Fibroblast of pulmonary artery (primary cell): Measurements from ENCODE around the gene SAFB2.

Experiments used
- DNase-seq: peaks from one replicate; pipeline ENCODE4 v3.0.0-alpha.2; 2010; ENCODE audit warnings: low read depth
- H3K4me3 ChIP-seq: replicated peaks from 2 replicates; pipeline ENCODE4 v1.5.1; 2011; ENCODE audit warnings: low read depth, mild to moderate bottlenecking, control low read depth, low read length, moderate library complexity
- TF ChIP-seq, protein P1 (sequence below): IDR thresholded peaks from 2 replicates; pipeline ENCODE4 v1.5.1; 2011; ENCODE audit warnings: mild to moderate bottlenecking, control low read depth, low read length, inconsistent platforms; ENCODE audit errors: missing control alignments

Gene SAFB2

DNA sequence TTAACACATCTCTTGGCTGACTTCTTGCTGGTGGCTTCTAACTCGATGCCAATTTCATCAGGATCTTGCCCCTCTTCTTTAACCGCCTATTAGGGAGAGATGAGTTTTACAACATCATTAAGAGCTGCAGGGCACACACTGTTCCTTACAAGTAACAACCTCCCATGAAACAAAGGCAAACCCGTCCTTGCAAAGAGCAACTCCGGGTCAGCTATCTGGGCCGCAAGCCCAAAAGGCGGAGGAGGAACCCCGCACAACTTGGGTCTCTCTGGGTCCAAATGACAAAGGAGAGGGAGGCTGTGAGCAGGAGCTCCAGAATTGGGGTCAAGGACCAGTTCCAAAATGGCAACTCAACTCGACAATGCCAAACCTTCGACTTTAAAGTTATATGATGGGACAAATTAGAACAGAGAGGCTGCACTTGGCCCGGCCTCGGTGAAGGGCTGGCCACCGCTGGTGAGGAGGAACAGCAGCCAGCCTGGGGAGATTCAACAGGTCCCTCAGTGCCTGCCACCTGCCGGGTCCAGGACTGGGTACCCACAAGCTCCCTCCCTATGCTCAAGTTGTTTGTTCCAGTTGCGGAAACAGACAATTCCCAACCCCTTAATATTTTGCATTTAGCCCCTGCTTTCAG is 1.1 kb downstream of the SAFB2 start:
- H3K4me3 ChIP-seq = peak overlapping the region; percentile 84
- DNase-seq = no peak
- TF ChIP-seq, protein P1, sequence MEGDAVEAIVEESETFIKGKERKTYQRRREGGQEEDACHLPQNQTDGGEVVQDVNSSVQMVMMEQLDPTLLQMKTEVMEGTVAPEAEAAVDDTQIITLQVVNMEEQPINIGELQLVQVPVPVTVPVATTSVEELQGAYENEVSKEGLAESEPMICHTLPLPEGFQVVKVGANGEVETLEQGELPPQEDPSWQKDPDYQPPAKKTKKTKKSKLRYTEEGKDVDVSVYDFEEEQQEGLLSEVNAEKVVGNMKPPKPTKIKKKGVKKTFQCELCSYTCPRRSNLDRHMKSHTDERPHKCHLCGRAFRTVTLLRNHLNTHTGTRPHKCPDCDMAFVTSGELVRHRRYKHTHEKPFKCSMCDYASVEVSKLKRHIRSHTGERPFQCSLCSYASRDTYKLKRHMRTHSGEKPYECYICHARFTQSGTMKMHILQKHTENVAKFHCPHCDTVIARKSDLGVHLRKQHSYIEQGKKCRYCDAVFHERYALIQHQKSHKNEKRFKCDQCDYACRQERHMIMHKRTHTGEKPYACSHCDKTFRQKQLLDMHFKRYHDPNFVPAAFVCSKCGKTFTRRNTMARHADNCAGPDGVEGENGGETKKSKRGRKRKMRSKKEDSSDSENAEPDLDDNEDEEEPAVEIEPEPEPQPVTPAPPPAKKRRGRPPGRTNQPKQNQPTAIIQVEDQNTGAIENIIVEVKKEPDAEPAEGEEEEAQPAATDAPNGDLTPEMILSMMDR = no peak

GRCh38 chr19:5619946-5620345 is 2.6 kb downstream of the SAFB2 start:
- DNase-seq = no peak
- no peak overlapping the region for H3K4me3 ChIP-seq
- TF ChIP-seq, protein P1 = no peak

DNA sequence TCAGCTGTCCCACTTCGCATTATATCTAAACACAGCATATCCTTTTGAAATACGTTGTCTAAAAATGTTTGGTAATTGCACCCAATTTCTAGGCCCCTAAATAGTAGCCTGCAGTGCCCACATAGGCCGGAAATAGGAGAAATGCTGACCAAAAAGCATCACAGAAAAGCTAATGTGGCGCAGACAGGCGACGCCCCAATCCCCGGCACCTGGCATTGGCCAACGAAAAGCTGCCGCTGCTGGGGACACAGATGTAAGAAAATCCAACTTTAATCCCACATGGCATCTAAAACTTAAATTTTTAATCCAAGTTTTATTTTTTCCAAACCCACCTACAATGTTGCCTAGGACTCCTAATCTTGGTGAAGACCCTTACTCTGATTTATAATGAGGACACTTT is 4.0 kb downstream of the SAFB2 start:
- TF ChIP-seq, protein P1 = no peak
- H3K4me3 ChIP-seq = no peak overlapping the region

DNA sequence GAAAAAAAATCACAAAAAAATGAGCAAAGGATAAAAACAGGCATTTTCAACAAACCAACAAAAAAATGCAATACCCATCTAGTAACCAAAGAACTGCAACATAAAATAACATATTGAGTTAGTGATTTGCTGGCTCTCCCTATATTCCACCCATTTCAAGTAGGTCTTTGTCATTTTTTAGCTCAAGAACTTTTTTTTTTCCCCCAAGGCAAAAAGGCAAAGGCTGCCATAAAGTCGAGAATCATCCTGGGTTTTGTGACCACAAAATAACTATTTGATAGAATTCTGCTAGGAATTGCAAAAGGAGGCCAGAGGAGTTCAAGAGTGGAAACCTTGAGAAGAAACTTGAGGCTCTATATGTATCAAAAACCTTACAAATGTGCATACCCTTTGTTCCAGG is 5.5 kb downstream of the SAFB2 start:
- no peak for DNase-seq
- TF ChIP-seq, protein P1 = no peak
- no peak overlapping the region for H3K4me3 ChIP-seq

More for the DNA sequence above, 4.0 kb downstream of the SAFB2 start:
- DNase-seq = no peak

- DNase-seq = no peak
- TF ChIP-seq, protein P1 = no peak
- H3K4me3 ChIP-seq = no peak overlapping the region
Observed at GRCh38 chr19:5615756-5616327, 6.7 kb downstream of the SAFB2 start.

- TF ChIP-seq, protein P1 = no peak
- no peak for DNase-seq
Observed at GRCh38 chr19:5612891-5613865, 9.4 kb downstream of the SAFB2 start.

More at GRCh38 chr19:5612891-5613865, 9.4 kb downstream of the SAFB2 start:
- no peak overlapping the region for H3K4me3 ChIP-seq
